Ovary (tissue), 3 donors: ENCODE measurements around the gene SEMA4D.

Source experiments
- CTCF ChIP-seq, 3 donors: fragments of 450-650 bp in 2 of 3; fragments of 200-600 bp in 1 of 3; IDR thresholded peaks; one replicate each; pipeline versions ENCODE4 v1.5.1 to v1.8.0; 2016 to 2022; ENCODE audit warnings: antibody characterized with exemption in 3 of 3, mild to moderate bottlenecking in 1 of 3
- POLR2A ChIP-seq: fragments of 450-650 bp; IDR thresholded peaks from one replicate; pipeline ENCODE4 v1.6.1; 2017; ENCODE audit warnings: antibody characterized with exemption, mild to moderate bottlenecking, moderate library complexity
- donor health status: DM: no; HTN: no; CAD: no.

- TF ChIP-seq CTCF (IDR thresholded peaks at IDR 0.05) (no peak), POLR2A (no peak)
Observed at GRCh38 chr9:89442981-89443814, 54.7 kb downstream of the SEMA4D start.
